Posterior vena cava (tissue), 2 donors: ENCODE measurements around the gene PRKAG2. TPM values are rescaled to one million over a fixed set of nuclear protein-coding genes. Genes with fewer than 3 reads are reported as not detected.

Experiments used
- DNase-seq: peaks from one replicate; pipeline ENCODE4 v3.0.0-alpha.2; 2020; ENCODE audit warnings: low spot score
- intact Hi-C, 2 donors: fragments of 100-400 bp; cut with DNase I; formaldehyde crosslinking; loops; one replicate each; pipeline versions ENCODE4 v1.14.1 to v1.14.2; 2022 to 2023
- total RNA-seq, 2 donors: library from RNA; stranded (reverse); fragmentation: NEBNext Ultra II Directional; extraction: Animal tissue kit (Norgen Biotek cat#: 25700); gene quantifications; one replicate each; pipeline ENCODE4 v1.2.1, GENCODE V29; 2021
- donor health status: DM: yes; HTN: yes; CAD: no.
- donor health status: DM: yes; HTN: yes; CAD: no.

Gene PRKAG2
- total RNA-seq, 2 donors from 2014 or later: 91.8 to 94.2 TPM

GRCh38 chr7:151774951-151775350 lies 102.0 kb downstream of the PRKAG2 start:
- DNase-seq: no peak
- intact Hi-C loops: no loop called here

GRCh38 chr7:151773797-151774196 lies 103.1 kb downstream of the PRKAG2 start:
- DNase-seq: no peak
- intact Hi-C loops: no loop called here

GRCh38 chr7:151770232-151770631 lies 106.7 kb downstream of the PRKAG2 start:
- DNase-seq: no peak
- intact Hi-C loops: no loop called here

GRCh38 chr7:151769188-151769821 lies 107.6 kb downstream of the PRKAG2 start:
- DNase-seq: no peak
- intact Hi-C loops: loop anchor here in 1 of 2 donors (10.0 kb wide), 1 partner anchor 395 kb away; no protein-coding TSS in a partner anchor

- intact Hi-C loops: loop anchor here in 1 of 2 donors (10.0 kb wide), 1 partner anchor 394 kb away; no protein-coding TSS in a partner anchor
- DNase-seq: no peak
Observed at GRCh38 chr7:151768805-151769187, 108.1 kb downstream of the PRKAG2 start.

GRCh38 chr7:151767557-151767956 lies 109.4 kb downstream of the PRKAG2 start:
- intact Hi-C loops: loop anchor here in 1 of 2 donors (10.0 kb wide), 1 partner anchor 393 kb away; no protein-coding TSS in a partner anchor
- no peak for DNase-seq

GRCh38 chr7:151764056-151764920 lies 112.6 kb downstream of the PRKAG2 start:
- no peak for DNase-seq
- intact Hi-C loops: loop anchor here in 1 of 2 donors (10.0 kb wide), 1 partner anchor 389 kb away; no protein-coding TSS in a partner anchor

- DNase-seq: no peak
- intact Hi-C loops: loop anchor here in 1 of 2 donors (10.0 kb wide), 1 partner anchor 389 kb away; no protein-coding TSS in a partner anchor
Observed at GRCh38 chr7:151763420-151763984, 113.4 kb downstream of the PRKAG2 start.

- intact Hi-C loops: loop anchor here in 1 of 2 donors (10.0 kb wide), 1 partner anchor 388 kb away; no protein-coding TSS in a partner anchor
- DNase-seq: no peak
Observed at GRCh38 chr7:151762583-151763245, 114.2 kb downstream of the PRKAG2 start.

GRCh38 chr7:151761957-151762356 lies 115.0 kb downstream of the PRKAG2 start:
- DNase-seq: no peak
- intact Hi-C loops: loop anchor here in 1 of 2 donors (10.0 kb wide), 1 partner anchor 387 kb away; no protein-coding TSS in a partner anchor

GRCh38 chr7:151761231-151761630 lies 115.7 kb downstream of the PRKAG2 start:
- intact Hi-C loops: loop anchor here in 1 of 2 donors (10.0 kb wide), 1 partner anchor 386 kb away; no protein-coding TSS in a partner anchor

GRCh38 chr7:151759591-151760042 lies 117.3 kb downstream of the PRKAG2 start:
- intact Hi-C loops: loop anchor here (5.0 to 10.0 kb wide), 4 partner anchors 187 to 392 kb away; no protein-coding TSS in a partner anchor
- no peak for DNase-seq

More at GRCh38 chr7:151761231-151761630, 115.7 kb downstream of the PRKAG2 start:
- no peak for DNase-seq

- DNase-seq: no peak
- intact Hi-C loops: loop anchor here (5.0 to 10.0 kb wide), 3 partner anchors 187 to 392 kb away; no protein-coding TSS in a partner anchor
Observed at GRCh38 chr7:151758622-151759540, 118.0 kb downstream of the PRKAG2 start.

GRCh38 chr7:151757274-151757673 lies 119.6 kb downstream of the PRKAG2 start:
- DNase-seq: no peak
- intact Hi-C loops: loop anchor here (5.0 to 10.0 kb wide), 3 partner anchors 185 to 390 kb away; no protein-coding TSS in a partner anchor

GRCh38 chr7:151756866-151757265 lies 120.0 kb downstream of the PRKAG2 start:
- no peak for DNase-seq
- intact Hi-C loops: loop anchor here (5.0 to 10.0 kb wide), 3 partner anchors 185 to 390 kb away; no protein-coding TSS in a partner anchor

GRCh38 chr7:151756076-151756731 lies 120.7 kb downstream of the PRKAG2 start:
- intact Hi-C loops: loop anchor here (5.0 to 10.0 kb wide), 3 partner anchors 184 to 389 kb away; no protein-coding TSS in a partner anchor
- no peak for DNase-seq
